HG03045 (cell line): ENCODE results near the gene LRRC74B.

Source experiments
- ATAC-seq: cut with Tn5 transposase; IDR thresholded peaks from one replicate; pipeline ENCODE4 v1.9.1; 2021; ENCODE audit warnings: mild to moderate bottlenecking, moderate library complexity; ENCODE audit not compliant: unreplicated experiment

Gene LRRC74B

DNA sequence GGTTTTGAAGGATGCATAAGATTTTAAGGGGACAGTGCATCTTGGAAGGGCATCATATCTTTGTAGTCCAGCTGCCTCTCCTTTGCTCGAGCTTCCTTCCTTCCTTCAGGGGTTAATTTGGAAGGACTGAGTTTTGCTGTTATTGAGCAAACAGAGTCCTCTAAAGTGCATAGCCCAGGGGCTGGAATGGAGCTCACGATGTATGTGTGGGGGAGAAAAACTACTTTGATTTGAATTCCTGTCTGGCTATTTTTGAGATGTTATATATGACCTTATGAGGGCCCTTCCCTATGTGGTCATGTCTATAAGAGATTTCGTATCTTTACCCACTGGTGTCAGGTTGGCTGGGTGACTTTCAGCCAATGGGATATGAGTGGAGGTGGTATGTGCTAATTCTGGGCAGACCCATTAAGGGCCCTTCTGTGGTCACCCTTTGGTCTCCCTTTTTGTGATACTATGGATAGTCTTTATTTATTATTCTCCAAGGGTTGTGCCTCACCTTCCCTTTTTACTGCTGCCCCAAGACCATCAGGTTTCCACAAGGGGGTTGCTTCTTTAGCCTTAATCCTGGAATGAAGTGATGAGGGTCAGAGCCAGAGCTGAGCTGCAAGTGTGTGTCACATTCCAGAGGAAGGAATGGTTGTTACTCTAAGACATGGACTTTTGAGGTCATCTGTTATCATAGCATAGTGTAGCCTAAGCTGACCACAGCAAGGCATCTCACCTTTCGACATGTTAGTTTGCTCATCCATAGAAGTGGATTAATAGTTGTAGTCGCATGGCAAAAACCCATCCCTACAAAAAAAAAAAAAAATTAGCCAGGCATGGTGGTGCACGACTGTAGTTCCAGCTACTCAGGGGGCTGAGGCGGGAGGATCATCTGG is 54.6 kb downstream of the LRRC74B start:
- no peak for ATAC-seq

DNA sequence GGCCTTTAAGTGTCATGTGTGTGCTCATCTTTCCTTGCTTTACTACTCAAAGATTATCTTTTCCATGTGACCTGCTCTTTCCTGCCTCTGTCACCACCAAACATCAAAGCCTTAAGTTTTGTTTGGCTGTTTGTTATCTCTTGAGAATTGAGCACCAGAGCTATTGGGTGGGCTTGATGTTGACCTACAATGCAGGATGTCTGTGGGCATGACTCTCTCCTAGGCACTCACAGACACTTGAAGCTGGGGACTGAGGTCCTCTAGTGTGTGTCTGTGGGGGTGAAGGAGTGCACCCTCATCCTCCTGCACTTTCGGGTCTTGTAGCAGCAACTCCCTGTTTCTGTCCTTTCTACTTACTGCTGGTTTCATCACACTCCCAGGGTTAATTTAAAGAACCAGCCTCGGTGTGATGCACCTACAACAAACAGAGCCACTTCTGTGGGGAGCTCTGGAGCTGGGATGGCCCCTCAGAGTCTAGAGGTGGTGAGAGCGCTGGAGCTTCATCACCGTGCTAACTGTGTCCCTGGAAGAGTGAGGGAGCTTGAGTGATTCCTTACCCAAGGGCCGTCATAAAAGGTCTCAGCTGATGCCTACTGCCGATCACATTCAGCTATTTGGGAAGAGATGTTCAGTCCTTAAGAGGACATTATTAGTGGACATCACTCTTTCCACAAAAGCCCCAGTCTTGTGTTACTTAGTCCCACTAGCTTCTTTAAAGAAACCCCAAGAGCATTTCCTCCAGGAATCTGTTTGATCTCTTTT is 56.3 kb downstream of the LRRC74B start:
- ATAC-seq = no peak

DNA sequence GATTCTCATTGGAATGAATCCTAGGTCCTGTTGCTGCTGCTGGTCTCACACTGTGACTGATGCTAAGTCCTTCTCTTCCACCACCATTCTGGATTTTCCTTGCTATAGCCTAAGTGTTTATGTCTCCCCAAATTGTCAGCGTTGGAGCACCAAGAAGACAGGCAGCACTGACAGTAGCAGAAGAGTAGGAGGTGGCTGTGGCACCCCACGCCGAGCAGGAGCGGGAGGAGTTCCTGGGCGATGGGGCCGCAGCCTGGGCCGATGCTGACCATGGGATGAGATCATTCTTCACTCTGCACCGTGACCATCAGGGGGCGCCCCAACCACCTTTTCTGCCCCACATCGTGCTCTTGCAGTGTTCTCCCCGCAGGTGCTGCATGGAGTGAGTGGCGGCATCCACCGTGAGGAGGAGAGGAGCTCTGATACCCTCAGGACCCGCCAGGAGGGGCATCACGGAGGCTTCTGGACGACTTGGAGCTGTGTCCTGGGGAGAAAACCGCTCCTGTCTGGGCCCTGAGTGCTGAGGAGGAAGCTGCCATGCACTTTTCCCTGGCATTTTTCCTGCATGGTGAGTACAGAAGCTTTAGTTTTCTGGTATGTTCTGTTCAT is 57.0 kb downstream of the LRRC74B start:
- ATAC-seq = no peak

DNA sequence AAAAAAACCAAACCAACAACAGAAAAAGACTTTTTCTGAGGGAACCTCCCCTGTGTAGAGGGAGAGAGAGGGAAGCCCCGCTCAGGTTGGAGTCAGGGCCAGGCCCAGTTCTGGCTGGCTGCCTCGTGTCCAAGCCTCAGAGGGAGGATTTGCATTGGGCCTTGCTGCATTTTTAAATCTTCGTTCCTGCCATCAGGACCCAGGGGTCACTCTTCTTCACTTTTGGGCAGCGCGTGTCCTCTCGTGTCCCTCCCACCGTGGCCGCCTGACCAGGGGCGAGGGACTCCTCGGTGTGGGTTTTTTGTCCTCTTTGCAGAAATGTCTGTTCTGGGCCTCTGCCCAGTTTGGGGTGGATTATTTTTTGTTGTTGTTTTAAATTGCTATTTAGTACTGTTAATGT is 57.9 kb downstream of the LRRC74B start:
- ATAC-seq = no peak

DNA sequence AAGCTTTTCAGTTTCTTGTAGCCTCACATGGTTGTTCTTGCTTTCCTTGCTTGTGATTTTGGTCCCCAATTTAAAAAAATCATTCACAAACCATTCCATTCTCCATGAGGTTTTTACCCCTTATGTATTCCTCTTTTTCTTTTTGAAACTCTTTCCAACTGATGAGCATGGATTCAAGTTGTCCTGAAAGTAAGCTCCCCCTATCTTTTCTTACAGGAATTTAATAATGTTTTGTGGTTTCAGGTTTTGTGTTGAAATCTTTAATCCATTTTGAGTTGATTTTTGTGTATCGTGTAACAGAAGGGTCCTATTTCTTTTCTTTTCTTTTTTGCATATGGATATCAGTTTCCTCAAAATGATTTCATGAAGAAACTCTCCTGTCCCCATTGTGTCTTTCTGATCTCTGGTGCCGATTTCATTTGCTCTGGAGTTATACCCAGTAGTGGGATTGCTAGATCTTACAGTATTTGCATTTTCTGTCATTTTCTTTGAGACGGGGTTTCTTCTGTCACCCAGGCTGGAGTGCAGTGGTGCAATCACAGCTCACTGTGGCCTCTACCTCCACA is 58.5 kb downstream of the LRRC74B start:
- ATAC-seq = no peak

DNA sequence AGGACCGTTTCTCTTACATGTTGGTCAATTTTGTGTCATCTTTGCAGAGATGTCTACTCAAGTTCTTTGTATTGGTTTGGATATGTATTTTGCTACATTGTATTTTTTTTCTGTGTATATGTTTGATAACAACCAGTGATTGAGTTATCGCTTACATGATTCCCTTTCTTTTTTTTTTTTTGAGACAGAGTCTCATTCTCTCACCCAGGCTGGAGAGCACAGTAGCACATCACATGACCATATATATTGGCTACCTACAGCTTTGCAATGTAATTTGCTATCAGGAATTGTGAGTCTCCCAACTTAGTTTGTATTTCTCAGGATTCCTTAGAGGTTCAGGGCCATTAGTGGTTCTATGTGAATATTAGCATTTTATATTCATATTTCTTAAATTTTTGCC is 59.5 kb downstream of the LRRC74B start:
- no peak for ATAC-seq

DNA sequence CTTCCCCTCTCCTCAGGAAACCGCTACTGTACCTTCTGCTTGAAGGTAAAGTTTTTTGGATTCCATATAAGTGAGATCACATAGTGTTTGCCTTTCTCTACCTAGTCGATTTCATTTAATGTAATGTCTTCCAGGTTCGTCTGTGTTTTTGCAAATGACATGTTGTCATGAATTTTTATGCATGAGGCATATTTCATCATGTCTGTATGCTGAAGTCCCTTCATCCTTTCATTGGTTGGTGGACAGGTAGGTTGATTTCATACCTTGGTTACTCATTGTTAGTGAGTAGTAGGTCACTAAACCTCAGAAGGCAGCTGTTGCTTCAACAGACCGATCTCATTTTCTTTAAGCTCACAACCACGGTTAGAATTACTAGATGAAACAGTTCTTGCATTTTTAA is 60.3 kb downstream of the LRRC74B start:
- ATAC-seq = no peak

DNA sequence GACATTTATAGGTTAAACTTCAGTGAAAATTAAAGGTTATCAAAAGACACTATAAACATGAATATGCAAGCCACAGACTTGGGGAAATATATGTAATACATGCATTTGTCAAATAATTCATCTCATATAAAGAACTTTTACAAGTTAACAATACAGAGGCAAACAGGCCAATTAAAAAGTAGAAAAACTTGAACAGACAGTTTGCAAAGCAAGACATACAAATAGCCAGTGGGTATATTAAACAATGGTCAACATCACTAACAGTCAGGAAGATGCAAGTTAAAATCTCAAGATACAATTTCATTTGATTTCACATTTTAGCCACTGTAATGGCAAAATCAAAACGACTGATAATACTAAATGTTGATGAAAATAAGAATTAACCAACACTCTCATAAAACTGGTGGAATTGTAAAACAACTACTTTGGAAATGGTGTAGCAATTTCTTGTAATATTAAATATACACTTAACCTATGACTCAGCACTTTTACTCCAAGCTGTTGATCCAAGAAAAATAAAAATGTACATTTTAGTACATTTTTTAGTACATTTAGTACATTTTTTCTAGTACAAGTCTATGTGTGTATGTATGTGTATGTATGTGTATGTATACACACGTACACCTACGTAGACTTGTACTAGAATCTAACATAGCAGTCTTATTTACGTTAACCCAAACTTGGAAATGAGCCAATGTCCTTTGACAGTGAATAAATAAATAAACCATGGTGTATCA is 62.8 kb downstream of the LRRC74B start:
- ATAC-seq = no peak
